CD4-positive, alpha-beta T cell treated with Interleukin-17A for 1 hour (primary cell): ENCODE measurements around the gene LENEP.

Experiments used
- DNase-seq: peaks from one replicate; pipeline ENCODE4 v3.0.0-alpha.2; 2020

Gene LENEP

DNA sequence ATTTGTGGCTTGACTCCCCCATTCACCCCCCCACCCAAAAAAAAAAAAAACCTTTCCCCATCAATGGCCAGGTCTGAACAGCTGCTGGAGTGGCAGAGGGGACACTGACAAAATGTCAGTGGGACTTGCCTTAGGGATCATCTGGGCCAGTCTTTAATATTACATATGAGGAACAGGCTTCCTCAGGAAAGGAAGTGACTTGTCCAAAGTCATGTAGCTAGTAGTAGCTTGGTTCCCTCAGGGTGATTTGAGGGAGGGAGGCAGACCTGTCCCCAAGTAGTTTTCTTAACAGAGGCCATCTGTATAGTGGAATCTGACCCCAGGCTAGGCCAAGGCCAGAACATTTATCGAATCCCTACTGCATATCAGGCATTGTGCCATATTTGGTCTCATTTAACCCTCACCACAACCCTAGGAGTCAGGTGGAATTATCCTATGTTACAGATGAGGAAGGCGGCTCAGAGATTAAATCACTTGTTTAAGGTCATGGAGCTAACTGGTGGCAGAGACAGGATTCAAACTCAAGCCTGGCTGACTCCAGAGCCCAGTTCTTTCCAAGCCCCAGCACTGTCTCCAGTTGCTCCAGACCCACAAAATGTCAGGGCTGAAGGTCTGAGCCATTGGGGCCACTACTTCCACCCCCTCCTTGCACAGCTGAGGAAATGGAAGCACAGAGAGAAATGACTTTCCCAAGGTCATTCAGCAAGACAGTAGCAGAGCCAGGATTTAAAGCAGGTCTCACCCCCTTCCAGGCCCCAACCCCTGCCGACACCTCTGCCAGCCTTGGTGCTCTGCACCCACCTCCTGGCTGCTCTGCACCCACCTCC is 19.6 kb downstream of the LENEP start:
- peak; percentile 4 for DNase-seq

DNA sequence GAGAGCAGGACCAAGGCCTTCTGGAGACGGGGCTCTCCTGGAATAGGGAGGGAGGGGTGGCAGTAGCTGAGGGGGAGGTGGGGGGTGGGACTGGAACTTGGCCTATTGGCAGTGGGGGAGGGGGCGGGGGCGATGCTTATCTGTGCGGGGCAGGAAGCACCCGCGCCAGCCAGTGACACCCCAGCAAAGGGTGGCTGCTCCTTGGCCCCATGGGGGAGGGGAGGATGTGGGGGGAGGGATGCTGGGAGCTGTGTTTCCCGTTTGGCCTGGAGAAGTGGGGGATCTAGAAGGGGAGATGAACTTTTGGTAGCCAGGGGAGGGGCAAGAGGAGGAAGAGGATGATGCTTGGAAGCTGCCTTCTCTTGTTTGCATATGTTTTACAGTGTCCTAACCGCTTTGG is 20.2 kb downstream of the LENEP start:
- peak; percentile 54 for DNase-seq

GRCh38 chr1:155014709-155015508 is 21.5 kb downstream of the LENEP start:
- no peak for DNase-seq

DNA sequence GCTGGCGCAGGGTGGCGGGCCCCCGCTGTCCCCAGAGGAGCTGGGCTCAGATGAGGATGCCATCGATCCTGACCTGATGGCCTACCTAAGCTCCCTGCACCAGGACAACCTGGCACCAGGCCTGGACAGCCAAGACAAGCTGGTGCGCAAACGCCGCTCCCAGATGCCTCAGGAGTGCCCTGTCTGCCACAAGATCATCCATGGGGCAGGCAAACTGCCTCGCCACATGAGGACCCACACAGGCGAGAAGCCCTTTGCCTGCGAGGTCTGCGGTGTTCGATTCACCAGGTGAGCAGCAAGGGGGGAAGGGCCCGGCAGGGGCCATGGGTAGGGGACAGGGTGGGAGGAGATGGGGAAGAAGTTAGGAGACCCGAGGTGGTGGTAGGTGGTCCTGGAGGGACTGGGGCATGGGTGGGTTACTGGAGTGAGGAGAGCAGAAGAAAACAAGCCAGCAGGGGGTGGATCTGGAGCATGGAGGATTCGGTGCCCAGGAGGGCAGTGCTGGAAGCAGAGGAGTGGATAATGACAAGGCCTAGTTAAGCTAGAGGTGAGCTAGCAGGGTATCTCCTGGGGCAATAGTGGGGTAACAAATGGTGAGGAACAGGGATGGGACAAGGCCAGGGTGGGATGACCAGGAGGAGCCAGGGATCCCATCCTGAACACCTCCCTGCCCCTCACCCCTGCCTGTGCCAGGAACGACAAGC is 22.3 kb downstream of the LENEP start:
- DNase-seq, result no peak

GRCh38 chr1:155016231-155016831 is 22.9 kb downstream of the LENEP start:
- peak; percentile 22 for DNase-seq

DNA sequence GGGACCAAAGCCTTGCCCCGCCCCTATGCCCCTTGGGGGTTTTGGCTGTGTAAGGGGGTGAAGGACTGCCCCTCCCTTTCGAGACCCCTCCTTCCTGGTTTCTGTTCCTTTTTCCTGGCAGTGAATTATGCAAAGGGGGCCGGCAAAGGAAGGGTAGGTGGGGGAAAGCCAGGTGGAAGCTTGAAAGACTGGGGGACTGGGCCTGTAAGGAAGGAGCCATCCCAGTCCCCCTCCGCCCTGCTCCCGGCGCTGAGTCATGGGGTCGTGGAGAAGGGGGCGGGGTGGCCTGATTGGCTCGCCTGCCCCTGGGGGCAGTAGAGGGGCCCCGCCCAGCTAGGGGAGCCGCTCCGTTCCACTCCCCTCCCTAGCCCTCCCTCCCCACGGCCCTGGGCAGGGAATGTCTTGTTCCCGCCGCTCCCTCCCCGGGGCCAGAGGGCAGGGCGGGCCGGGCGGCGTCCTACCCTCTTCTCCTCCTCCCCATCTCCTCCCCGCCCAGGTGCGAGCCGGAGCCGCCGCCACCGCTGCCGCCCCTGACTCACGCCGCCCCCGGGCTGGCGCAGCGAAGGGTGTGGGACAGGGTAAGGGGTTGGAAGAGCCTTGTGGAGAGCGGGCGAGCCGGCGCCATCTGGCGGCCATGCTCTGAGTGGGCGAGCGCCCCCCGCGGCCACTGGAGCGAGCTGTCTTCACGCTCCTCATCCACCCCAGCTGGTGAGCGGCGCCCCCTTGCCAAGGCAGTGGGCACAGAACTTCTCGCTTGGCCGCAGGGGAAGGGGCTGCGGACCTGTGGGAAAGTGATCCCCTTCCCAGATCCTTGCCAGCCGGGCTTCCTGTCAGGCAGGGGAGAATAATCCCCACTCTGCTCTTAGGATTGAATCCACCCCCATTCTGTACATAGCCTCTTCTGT is 23.9 kb downstream of the LENEP start:
- peak; percentile 89 for DNase-seq

- no peak for DNase-seq
Measured at GRCh38 chr1:155017946-155018316, 24.5 kb downstream of the LENEP start.

DNA sequence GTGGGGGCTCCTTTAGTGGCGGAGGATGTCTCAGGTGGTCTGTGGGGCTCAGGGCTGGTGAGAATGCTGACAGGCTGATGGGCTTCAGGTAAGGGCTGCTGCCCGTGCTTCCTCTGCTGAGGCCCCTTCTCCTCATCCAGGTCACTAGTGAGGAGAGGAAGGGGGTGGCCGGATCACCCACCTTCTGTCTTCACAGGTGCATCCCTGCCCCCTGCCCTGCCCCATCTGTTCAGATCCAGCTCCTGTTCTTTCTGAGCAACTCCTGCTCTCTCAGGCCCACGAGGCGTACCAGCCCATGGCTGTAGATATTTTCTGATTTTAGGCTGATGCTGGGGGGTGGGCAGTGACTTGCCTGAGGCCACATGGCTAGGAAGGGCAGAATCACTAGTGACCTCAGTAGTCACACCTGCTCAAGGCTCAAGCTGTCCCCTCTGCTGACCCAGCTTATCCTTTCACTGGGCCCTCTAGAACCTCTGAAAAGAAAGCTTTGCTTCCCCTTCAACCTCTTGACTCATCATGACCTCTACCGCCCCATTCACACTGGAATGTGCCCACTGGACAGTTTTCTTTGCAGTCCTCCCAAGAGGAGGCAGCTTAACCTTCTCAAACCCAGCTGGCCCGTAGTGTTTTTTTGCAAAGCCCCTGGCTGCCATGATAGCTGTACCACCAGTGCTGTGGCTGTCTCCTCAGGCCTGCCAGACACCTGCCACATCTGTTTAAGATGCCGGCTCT is 25.4 kb downstream of the LENEP start:
- no peak for DNase-seq

GRCh38 chr1:155019377-155020245 is 26.2 kb downstream of the LENEP start:
- DNase-seq, result no peak

DNA sequence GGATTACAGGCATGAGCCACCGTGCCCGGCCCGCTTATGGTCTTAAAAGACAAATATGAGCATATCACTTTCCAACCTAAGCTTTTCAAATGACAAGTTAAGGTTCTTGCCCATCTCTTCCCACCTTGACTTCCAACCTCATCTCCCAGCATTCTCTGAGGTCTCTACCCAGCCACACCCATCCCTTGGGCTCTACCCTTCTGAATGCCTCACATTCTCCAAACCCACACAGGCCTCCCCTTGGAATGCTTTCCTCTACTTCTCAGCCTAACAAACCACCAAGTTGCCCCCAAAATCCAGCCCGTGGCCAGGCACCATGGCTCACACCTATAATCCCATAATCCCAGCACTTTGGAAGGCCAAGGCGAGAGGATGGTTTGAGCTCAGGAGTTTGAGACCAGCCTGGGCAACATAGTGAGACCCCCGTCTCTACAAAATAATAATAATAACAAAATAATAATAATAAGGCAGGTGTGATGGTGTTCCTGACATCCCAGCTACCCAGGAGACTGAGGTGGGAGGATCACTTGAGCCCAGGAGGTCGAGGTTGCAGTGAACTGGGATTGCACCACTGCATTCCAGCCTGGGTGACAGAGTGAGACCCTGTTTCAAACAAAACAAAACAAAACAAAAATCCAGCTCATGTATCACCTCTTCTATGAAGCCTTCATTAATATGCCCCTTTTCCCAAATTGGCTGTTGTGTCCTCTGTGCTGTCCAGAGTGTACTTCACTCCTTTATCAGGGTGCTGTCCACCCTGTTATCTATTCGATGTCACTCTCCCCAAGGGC is 28.9 kb downstream of the LENEP start:
- DNase-seq, result no peak

DNA sequence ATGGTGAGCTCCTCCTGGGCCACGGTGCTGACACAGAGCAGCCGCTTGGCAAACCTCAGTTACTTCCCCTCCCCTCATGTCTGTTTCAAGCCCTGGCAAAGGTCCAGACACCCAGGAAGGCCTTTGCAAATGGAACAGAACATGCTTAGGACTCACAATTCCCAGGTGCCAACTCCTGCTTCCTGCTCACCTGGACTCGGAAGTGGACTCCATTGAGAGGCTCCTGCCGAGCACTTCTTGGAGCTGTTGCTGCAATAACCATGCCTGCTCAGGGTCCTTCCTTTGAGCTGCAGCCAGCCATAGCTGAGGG is 29.5 kb downstream of the LENEP start:
- no peak for DNase-seq

DNA sequence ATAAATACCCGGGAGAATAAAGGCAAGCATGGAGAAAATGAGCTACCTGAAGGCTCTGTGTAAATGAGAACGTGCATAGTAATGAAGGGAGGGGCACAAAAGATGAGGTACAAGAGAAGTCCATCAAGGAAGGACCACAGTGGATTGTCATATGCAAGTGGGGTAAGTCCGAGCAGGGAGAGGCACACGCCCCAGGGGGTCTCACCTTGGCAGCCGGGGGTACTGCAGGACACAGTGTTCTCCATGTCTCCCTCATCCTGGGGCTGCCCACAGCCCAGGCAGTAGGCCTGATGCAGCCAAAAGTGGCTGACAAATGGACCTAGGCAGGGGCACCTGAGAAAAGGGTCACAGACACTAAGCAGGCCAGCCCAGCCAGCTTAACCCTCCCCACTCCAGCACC is 30.2 kb downstream of the LENEP start:
- no peak for DNase-seq

DNA sequence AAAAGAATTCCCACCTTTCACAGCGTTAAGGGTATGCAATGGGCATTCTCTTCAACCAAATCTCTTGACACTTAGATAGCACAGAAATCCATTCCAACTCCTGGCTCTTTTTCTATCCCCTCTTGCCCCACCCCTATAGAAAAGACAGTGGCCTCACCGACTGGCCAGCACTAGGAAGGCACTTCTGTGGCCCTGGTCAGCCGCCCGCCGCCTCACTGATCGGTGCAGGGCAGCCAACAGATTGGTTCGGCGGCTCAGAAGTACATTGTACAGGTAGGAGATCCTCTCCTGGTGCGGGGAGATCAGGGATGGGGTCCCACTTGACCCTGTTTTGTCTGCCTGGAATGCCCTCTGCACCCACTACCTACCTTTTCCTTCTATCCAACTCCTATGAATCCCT is 30.9 kb downstream of the LENEP start:
- no peak for DNase-seq

GRCh38 chr1:155026154-155026553 is 32.8 kb downstream of the LENEP start:
- no peak for DNase-seq

- no peak for DNase-seq
Measured at GRCh38 chr1:155026588-155026987, 33.2 kb downstream of the LENEP start.

GRCh38 chr1:155029513-155030242 is 36.3 kb downstream of the LENEP start:
- no peak for DNase-seq

- no peak for DNase-seq
Measured at GRCh38 chr1:155030243-155030795, 36.9 kb downstream of the LENEP start.

DNA sequence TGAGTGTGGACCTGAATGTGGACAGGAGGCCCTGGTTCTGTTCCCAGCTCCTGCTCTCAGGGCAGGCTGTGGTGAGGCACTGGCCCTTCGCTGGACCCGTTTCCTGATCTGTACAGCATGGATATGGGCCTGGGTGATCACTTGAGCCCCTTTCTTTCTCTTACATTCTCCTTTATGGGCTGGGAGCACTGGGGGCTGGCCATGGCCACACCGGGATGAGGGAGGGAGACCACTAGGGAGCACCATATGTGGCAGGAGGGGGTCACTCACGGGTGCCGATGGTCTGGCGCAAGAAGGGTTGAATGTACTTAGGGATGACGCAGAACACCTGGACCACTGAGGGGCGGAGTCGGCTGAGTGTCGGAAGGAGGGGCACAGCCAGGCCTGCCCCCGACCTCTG is 37.5 kb downstream of the LENEP start:
- no peak for DNase-seq

DNA sequence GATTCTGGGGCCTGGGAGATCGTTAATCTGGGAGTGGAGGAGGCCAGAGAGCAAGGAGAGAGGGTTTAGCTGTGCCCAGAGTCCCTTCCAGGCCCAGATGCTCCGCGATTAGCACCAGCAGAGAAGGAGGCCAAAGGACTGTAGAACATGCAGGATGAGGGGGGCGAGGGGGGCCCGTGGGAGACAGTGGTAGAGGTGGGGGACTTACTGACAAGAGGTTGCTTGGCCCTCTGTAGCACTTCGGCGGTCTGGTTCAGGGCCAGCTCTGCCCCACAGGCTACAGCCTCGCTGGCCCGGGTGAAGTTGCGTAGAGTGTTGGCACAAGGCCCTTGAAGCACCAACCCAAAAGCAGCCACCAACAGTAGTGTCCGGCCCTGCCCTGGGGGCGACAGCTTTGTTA is 39.5 kb downstream of the LENEP start:
- DNase-seq, result no peak
